Measurements from ENCODE around the gene LRRK1.

The LRRK1 gene

DNA sequence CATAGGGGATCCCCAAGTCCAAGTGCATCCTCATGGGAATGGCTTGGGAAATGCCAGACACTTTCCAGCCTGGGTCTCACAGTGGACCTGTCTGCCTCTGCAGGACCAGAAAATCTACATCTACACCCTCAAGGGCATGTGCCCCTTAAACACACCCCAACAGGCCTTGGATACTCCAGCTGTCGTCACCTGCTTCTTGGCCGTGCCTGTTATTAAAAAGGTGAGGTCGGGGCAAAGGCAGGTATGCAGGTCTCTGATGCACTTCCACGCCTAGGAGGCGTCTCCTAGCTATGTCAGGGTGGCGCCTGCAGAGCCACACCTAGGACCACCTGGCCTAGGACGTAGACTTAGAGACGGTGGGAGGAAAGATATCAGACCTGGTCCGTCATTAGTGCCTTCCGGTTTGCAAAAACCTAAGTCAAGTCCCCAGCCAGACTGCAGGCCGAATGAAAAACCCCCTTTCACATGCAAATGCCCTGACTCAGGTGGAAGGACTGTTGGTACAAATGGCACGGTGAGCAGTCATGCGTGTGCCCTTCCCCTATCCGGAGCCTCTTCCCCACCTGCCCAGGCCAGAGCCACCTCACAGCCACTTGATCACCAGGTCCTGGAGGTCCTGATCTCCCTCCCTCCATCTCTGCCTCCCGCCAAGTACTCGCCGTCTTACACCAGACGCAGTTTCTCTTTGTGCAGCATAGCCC, 143.5 kb downstream of the LRRK1 start:
- no peaks in the 10 kb centered on the region for H3K9me3 Mint-ChIP-seq
- no peaks in the 10 kb centered on the region for H3K36me3 Mint-ChIP-seq (ENCODE audit: low read depth)
- H3K4me3 Mint-ChIP-seq = no peak overlapping the region
- H3K4me1 Mint-ChIP-seq (ENCODE audit: low read depth) = no peaks in the 10 kb centered on the region
- no peak overlapping the region for H3K27ac Mint-ChIP-seq
- H3K27me3 Mint-ChIP-seq = no peaks in the 10 kb centered on the region
- peak; percentile 17 for DNase-seq

DNA sequence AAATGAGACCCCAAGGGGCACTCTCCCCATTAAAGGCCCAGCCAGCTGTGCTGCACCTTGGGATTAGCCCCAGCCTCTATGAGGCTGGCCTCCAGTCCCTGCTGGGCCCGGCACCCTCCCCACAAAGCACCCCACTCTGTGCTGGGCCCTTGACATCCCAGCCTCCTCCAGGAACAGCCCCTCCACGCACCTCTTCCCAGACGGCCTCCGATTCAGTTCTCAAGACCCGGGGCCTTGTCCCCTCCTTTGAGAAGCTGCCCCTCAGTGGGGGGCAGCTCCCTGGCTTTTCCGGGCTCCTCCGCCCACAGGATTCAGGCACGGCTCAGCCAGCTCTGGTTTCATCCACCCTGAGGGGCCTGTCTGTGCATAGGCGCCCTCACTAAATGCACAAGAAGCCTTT, 144.1 kb downstream of the LRRK1 start:
- Mint-ChIP-seq H3K4me1 (ENCODE audit: low read depth) (no peaks in the 10 kb centered on the region), H3K9me3 (no peaks in the 10 kb centered on the region), H3K36me3 (ENCODE audit: low read depth) (no peaks in the 10 kb centered on the region), H3K27me3 (no peaks in the 10 kb centered on the region), H3K27ac (no peak overlapping the region), H3K4me3 (no peak overlapping the region)
- no peak for DNase-seq

DNA sequence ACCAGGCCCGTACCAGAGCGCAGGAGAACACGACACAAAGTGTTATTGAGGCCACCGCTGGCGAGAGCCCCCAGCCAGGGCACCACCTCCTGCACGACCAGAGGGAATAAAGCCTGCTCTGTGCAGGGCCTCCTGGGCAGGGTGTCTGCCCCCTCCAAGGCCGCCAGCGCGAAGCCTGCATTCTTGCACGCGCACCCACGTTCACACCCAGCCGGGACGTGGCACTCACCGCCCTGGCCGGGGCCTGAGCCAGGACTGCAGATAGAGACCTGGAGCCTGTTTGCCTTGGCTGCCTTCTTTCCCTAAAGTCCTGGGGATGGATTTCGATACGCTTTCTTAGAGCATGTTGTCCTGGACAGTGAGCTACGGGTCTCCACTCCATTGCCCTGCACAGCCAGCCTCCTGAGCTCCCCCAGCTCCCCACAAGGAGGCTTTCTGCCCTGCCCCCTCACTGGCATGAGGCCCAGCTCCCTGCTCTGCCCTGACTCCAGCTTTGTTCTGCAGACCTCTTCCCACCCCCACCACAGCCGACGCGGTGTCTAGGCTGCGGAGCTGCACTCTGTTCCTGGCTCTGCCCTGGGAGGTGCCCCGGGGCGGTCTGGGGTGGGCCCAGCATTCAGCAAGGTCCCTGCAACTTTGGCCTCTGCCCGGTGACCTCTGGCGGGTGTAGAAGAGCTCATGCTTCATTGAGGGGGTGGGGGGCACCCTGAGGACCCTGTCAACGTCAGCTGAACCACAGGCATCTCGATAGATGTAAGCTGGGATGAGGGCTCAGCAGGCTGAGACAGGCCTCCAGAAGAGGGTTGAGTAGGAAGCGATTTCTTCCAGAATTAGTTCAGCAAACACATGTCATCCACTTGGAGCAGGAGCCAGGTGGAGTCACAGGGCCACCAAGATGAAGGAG, 145.0 kb downstream of the LRRK1 start:
- H3K4me3 Mint-ChIP-seq = no peak overlapping the region
- H3K36me3 Mint-ChIP-seq (ENCODE audit: low read depth) = no peaks in the 10 kb centered on the region
- H3K4me1 Mint-ChIP-seq (ENCODE audit: low read depth) = no peaks in the 10 kb centered on the region
- no peaks in the 10 kb centered on the region for H3K9me3 Mint-ChIP-seq
- no peak overlapping the region for H3K27ac Mint-ChIP-seq
- DNase-seq = no peak
- H3K27me3 Mint-ChIP-seq = no peaks in the 10 kb centered on the region

DNA sequence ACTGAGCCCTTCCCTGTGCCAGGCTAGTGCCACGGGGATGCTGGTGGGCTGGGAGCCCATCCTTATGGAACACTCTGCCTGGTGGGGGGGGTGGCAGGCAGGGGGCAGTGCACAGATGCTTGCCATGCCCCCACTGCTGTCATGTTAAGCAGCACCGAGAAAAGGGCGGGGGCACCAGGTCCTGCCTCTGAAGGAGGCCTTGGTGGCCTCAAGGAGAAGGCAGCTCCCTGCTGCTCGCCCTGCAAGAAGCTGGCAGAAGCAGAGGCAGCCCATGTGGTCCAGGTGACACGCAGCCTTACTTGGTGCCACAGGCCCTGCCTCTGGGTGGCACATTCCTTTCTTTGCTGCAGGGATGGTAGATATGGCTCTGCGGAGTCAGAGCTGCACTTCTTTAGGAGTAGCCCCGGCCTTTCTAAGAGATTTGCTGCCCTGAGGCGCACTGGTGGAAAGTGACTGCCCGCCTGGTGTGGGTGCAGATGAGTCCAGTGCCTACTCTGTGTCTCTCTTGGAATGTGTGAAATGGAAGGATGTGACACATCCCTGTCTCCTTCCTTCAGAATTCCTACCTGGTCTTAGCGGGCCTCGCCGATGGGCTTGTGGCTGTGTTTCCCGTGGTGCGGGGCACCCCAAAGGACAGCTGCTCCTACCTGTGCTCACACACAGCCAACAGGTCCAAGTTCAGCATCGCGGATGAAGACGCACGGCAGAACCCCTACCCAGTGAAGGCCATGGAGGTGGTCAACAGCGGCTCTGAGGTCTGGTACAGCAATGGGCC, 145.8 kb downstream of the LRRK1 start:
- Mint-ChIP-seq H3K27me3 (no peaks in the 10 kb centered on the region), H3K36me3 (ENCODE audit: low read depth) (no peaks in the 10 kb centered on the region), H3K27ac (no peak overlapping the region), H3K4me3 (no peak overlapping the region), H3K9me3 (no peaks in the 10 kb centered on the region), H3K4me1 (ENCODE audit: low read depth) (no peaks in the 10 kb centered on the region)
- DNase-seq = no peak

DNA sequence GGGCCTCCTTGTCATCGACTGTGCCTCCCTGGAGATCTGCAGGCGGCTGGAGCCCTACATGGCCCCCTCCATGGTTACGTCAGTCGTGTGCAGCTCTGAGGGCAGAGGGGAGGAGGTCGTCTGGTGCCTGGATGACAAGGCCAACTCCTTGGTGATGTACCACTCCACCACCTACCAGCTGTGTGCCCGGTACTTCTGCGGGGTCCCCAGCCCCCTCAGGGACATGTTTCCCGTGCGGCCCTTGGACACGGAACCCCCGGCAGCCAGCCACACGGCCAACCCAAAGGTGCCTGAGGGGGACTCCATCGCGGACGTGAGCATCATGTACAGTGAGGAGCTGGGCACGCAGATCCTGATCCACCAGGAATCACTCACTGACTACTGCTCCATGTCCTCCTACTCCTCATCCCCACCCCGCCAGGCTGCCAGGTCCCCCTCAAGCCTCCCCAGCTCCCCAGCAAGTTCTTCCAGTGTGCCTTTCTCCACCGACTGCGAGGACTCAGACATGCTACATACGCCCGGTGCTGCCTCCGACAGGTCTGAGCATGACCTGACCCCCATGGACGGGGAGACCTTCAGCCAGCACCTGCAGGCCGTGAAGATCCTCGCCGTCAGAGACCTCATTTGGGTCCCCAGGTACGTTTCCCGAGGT, 146.5 kb downstream of the LRRK1 start:
- Mint-ChIP-seq H3K4me1 (ENCODE audit: low read depth) (peaks cover 5% of the 10 kb centered on the region), H3K4me3 (no peak overlapping the region), H3K27ac (no peak overlapping the region), H3K36me3 (ENCODE audit: low read depth) (no peaks in the 10 kb centered on the region), H3K9me3 (no peaks in the 10 kb centered on the region), H3K27me3 (no peaks in the 10 kb centered on the region)
- no peak for DNase-seq

DNA sequence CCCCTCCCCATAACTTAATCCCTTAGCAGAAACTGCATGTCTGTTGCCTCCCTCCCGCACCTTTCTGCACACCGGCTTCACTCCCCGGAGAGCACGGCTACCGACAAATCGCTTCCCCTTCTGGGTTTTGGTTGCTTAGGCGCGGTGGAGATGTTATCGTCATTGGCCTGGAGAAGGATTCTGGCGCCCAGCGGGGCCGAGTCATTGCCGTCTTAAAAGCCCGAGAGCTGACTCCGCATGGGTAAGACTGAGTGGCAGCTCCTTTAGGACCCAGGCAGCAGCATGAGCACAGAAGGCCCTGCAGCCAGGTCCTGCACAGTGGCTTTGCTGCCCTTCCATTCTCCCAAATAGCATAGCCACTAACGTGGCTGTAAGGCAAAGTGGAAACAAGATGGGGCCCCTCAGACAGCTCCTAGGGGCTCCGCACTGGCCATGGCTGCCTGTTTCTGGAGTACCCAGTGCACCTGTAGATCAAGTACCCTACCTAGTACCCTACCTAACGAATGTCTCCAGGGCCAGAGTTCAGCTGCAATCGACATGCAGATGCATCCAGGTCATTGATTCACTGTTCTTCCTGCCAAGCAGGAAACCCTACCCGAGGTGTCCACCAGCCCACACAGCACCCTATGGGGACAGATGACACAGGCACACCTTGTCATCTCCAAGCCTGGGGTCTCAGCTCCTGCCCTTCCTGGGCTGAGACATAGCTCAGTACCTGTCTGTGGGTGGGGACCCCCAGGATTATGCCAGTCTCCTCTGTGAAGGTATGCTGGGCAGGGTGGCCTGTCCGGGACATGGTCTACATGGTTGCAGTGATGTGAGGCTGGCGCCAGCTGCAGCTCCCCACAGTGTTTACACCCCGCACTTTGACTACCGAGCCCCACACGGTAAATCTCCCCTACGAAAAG, 147.6 kb downstream of the LRRK1 start:
- Mint-ChIP-seq H3K4me3 (no peak overlapping the region), H3K4me1 (ENCODE audit: low read depth) (peaks cover 10% of the 10 kb centered on the region), H3K36me3 (ENCODE audit: low read depth) (no peaks in the 10 kb centered on the region), H3K27me3 (no peaks in the 10 kb centered on the region), H3K9me3 (no peaks in the 10 kb centered on the region), H3K27ac (no peak overlapping the region)
- DNase-seq = no peak

DNA sequence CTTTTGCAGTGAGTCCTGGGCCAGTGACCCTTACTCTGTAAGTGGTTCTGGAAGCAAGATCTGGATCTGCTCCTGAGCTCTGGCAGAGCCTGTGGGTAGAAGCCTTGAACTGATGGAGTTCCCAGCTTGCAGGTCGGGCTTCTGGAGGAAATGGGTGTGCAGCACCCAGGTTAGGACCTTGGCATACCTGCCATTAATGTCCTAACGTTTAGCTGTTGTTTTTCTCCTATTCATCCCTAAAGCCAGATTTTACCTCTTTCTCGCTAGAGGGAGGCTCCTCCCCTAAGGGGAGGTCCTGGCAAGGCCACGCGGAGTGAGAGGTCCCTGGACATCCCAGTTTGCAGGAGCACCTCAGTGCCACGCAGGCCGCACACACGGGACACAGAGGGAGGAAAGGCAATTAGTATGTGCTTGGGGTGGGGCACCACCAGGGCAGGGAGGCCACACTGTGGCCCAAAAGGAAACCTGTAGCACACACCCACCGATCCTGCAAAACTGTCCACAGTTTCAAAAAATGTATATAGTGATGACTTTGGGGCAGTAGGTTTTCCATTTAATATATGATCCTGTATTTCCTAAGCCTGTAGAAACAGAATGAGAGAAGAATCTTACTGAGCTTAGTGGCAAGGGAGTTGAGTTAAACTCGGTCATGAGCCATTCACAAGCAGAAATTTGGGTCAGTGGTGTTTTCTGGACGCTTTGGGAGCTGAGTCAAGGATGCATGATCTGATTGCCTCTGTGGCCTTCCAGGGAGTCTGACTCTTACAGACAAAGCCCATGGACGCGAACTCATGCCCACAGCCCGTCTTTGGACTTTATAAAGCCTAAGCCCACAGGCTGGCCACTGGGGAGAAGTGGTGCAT, 148.7 kb downstream of the LRRK1 start:
- Mint-ChIP-seq H3K27ac (no peak overlapping the region), H3K4me1 (ENCODE audit: low read depth) (peaks cover 10% of the 10 kb centered on the region), H3K27me3 (no peaks in the 10 kb centered on the region), H3K9me3 (no peaks in the 10 kb centered on the region), H3K36me3 (ENCODE audit: low read depth) (no peaks in the 10 kb centered on the region), H3K4me3 (no peak overlapping the region)
- no peak for DNase-seq

DNA sequence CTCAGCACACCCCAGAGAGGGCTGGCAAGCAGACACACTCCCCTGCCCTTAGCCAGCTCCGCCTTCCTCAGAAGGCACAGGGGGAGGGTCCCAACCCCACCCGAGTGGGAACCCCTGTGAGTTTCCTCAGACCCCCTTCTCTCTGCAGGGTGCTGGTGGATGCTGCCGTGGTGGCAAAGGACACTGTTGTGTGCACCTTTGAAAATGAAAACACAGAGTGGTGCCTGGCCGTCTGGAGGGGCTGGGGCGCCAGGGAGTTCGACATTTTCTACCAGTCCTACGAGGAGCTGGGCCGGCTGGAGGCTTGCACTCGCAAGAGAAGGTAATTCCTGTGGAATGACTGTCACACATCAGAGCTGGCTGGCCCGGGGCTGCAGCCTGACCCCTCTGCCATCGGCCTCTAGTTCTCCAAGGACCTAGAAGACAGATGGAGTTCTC, 149.4 kb downstream of the LRRK1 start:
- no peaks in the 10 kb centered on the region for H3K27me3 Mint-ChIP-seq
- H3K9me3 Mint-ChIP-seq = no peaks in the 10 kb centered on the region
- H3K36me3 Mint-ChIP-seq (ENCODE audit: low read depth) = no peaks in the 10 kb centered on the region
- peaks cover 10% of the 10 kb centered on the region for H3K4me1 Mint-ChIP-seq (ENCODE audit: low read depth)
- H3K4me3 Mint-ChIP-seq = no peak overlapping the region
- H3K27ac Mint-ChIP-seq = no peak overlapping the region
- DNase-seq = no peak

DNA sequence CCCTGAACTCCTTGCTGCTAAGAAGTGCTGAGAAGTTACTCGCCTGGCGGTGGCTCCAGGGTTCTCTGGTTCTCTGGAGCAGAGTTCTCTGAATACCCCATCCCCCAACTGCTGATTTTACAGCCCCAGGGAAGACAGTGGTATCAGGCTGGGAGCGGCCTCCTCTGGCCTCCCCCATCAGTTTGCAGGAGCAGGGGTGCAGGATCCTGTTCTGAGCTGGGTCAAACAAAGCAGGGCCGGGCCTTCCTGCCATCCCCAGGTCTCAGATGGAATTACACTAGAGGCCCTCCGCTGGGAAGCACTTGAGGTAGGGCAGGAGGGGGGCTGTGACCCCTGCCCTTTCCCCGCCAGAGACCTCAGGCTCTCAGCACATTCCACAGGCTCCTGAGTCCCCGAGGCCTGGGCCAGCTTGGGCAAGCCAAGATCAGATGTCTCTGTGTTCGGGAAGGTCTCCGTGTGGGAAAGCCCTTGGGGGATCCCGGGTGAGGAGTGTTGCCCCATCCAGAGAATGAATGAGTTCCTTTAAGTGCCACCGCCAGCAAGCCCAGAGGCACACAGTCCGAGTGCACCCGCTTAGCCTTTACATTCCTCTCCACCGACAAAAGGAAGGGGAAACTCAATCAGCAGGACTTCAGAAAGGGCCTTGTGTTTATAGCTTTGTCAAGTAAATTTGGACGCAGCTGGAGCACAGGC, 149.9 kb downstream of the LRRK1 start:
- Mint-ChIP-seq H3K27ac (no peak overlapping the region), H3K27me3 (no peaks in the 10 kb centered on the region), H3K36me3 (ENCODE audit: low read depth) (no peaks in the 10 kb centered on the region)

DNA sequence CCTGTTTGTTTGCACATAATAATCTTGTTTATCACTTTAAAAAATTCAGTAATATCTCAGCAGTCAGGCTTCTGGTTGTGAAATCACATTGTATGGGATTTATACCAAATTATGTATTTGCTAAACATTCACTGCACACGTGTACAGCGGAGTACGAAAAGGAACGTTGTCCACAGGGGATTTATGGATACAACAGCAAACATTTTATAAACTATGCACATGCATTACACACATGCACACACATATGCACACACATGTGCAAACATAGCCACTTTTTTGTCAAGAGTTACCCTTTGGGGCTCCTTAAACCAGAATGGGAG, 150.5 kb downstream of the LRRK1 start:
- no peak for DNase-seq
- Mint-ChIP-seq H3K4me1 (ENCODE audit: low read depth) (peaks cover 10% of the 10 kb centered on the region), H3K4me3 (no peak overlapping the region), H3K27ac (no peak overlapping the region), H3K27me3 (no peaks in the 10 kb centered on the region), H3K9me3 (no peaks in the 10 kb centered on the region), H3K36me3 (ENCODE audit: low read depth) (no peaks in the 10 kb centered on the region)

More for the DNA sequence above, 149.9 kb downstream of the LRRK1 start:
- Mint-ChIP-seq H3K4me3 (no peak overlapping the region), H3K4me1 (ENCODE audit: low read depth) (peaks cover 10% of the 10 kb centered on the region), H3K9me3 (no peaks in the 10 kb centered on the region)
- no peak for DNase-seq

DNA sequence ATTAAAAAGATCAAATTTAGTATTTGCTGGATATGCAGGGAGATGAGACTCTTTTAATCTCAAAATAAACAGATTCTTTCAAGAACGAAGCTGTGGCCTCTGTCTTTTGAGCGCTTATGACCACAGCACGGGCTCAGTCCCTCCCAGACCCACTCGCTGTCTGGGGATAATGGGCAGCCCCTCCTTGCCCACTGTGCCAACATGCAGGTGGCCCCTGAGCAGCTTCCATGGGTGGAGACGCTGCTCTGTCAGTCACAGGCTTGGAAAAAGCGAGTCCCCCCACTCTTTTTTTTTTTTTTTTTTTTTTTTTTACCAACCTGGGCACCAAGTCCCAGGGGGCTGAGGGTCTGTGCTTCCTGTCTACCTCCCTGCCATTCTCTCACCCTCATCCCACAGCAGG, 150.9 kb downstream of the LRRK1 start:
- H3K9me3 Mint-ChIP-seq = no peaks in the 10 kb centered on the region
- H3K4me1 Mint-ChIP-seq (ENCODE audit: low read depth) = peaks cover 10% of the 10 kb centered on the region
- H3K27me3 Mint-ChIP-seq = no peaks in the 10 kb centered on the region
- no peaks in the 10 kb centered on the region for H3K36me3 Mint-ChIP-seq (ENCODE audit: low read depth)
- H3K4me3 Mint-ChIP-seq = no peak overlapping the region
- DNase-seq = no peak
- peak overlapping the region; percentile 80 for H3K27ac Mint-ChIP-seq

DNA sequence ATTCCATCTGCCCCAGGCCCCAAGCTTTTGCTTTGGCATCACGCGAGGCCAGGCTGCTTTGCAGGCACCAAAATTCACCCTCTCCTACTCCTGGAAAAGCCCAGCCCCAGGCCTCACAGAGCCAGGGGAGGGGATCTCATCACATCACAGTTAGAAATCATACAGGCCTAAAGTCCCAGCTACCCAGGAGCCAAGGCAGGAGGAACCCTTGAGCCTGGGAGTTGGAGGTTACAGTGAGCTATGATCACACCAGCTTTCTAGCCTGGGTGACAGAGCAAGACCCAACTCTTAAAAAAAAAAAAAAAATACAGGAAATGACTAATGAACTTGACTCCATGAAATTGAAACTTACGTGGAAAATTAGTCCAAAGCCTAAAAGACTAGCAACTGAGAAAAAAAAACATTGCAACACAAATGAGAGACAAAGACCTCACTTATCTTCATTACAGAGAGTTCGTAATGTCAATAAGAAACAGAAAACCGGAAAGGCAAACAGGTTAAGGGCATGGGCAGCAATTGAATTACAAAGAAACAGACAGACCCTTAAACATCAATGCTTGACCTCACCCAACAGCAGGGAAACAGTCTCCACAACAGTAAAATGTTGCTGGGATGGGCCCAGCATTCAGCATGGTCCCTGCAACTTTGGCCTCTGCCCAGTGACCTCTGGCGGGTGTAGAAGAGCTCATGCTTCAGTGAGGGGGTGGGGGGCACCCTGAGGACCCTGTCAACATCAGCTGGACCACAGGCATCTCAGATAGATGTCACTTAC, 151.5 kb downstream of the LRRK1 start:
- no peaks in the 10 kb centered on the region for H3K27me3 Mint-ChIP-seq
- H3K4me1 Mint-ChIP-seq (ENCODE audit: low read depth) = peaks cover 10% of the 10 kb centered on the region
- no peak overlapping the region for H3K4me3 Mint-ChIP-seq
- peak overlapping the region; percentile 80 for H3K27ac Mint-ChIP-seq
- no peak for DNase-seq
- no peaks in the 10 kb centered on the region for H3K36me3 Mint-ChIP-seq (ENCODE audit: low read depth)
- H3K9me3 Mint-ChIP-seq = no peaks in the 10 kb centered on the region
